ENCODE data around the gene ANKRD24. TPM values are rescaled to one million over a fixed set of nuclear protein-coding genes. Genes with fewer than 3 reads are reported as not detected.
A peak's percentile ranks its signal among the peaks of the same experiment; 100 is the strongest.
"Not testable (repeated sequence)": the region's sequence is repeated elsewhere in the genome, so short reads cannot be mapped to it uniquely, and the experiment has no call there.

ANKRD24 gene
- polyA plus RNA-seq (2012; ENCODE audit: insufficient read depth, insufficient read length), result 0.86 TPM

- DNase-seq (ENCODE audit: low read depth, low spot score), result peak; percentile 94
- H3K4me3 ChIP-seq (ENCODE audit: low read length), result peak within 1 kb of the TSS; percentile 91
These were observed at the start of gene ANKRD24, which contains the start of gene SIRT6 for GRCh38 chr19:4182084-4182810. Gene ANKRD24 (plus strand): TSS chr19:4182689. CDS start chr19:4186426, 3,737 bp downstream. Gene SIRT6 (minus strand): TSS chr19:4182563. CDS start chr19:4182539, 24 bp downstream.

- no peak overlapping the region for H3K4me3 ChIP-seq (ENCODE audit: low read length)
- no peak for DNase-seq (ENCODE audit: low read depth, low spot score)
These were observed 48.1 kb upstream of the ANKRD24 start for GRCh38 chr19:4134351-4134750.

GRCh38 chr19:4135386-4135785, 47.1 kb upstream of the ANKRD24 start:
- not testable (repeated sequence) for H3K4me3 ChIP-seq (ENCODE audit: low read length); DNase-seq (ENCODE audit: low read depth, low spot score)

GRCh38 chr19:4136680-4137088, 45.8 kb upstream of the ANKRD24 start:
- DNase-seq (ENCODE audit: low read depth, low spot score), result no peak

GRCh38 chr19:4138445-4138844, 44.0 kb upstream of the ANKRD24 start:
- H3K4me3 ChIP-seq (ENCODE audit: low read length), result no peak overlapping the region
- DNase-seq (ENCODE audit: low read depth, low spot score), result no peak

More at GRCh38 chr19:4136680-4137088, 45.8 kb upstream of the ANKRD24 start:
- no peak overlapping the region for H3K4me3 ChIP-seq (ENCODE audit: low read length)

GRCh38 chr19:4139614-4140236, 42.8 kb upstream of the ANKRD24 start:
- DNase-seq (ENCODE audit: low read depth, low spot score), result peak; percentile 53
- no peak overlapping the region for H3K4me3 ChIP-seq (ENCODE audit: low read length)

- H3K4me3 ChIP-seq (ENCODE audit: low read length), result no peak overlapping the region
- peak; percentile 63 for DNase-seq (ENCODE audit: low read depth, low spot score)
These were observed 42.2 kb upstream of the ANKRD24 start for GRCh38 chr19:4140237-4140711.

- H3K4me3 ChIP-seq (ENCODE audit: low read length); DNase-seq (ENCODE audit: low read depth, low spot score): not testable (repeated sequence)
These were observed 39.6 kb upstream of the ANKRD24 start for GRCh38 chr19:4142916-4143315.

GRCh38 chr19:4144666-4145249, 37.7 kb upstream of the ANKRD24 start:
- DNase-seq (ENCODE audit: low read depth, low spot score), result no peak
- no peak overlapping the region for H3K4me3 ChIP-seq (ENCODE audit: low read length)

GRCh38 chr19:4149518-4150288, 32.8 kb upstream of the ANKRD24 start:
- DNase-seq (ENCODE audit: low read depth, low spot score), result no peak
- no peak overlapping the region for H3K4me3 ChIP-seq (ENCODE audit: low read length)

GRCh38 chr19:4151623-4152022, 30.9 kb upstream of the ANKRD24 start:
- no peak for DNase-seq (ENCODE audit: low read depth, low spot score)
- no peak overlapping the region for H3K4me3 ChIP-seq (ENCODE audit: low read length)

- DNase-seq (ENCODE audit: low read depth, low spot score), result no peak
- H3K4me3 ChIP-seq (ENCODE audit: low read length), result no peak overlapping the region
These were observed 30.1 kb upstream of the ANKRD24 start for GRCh38 chr19:4152241-4152998.

- no peak for DNase-seq (ENCODE audit: low read depth, low spot score)
- H3K4me3 ChIP-seq (ENCODE audit: low read length), result no peak overlapping the region
These were observed 27.7 kb upstream of the ANKRD24 start for GRCh38 chr19:4154571-4155312.

GRCh38 chr19:4157164-4157563, 25.3 kb upstream of the ANKRD24 start:
- no peak overlapping the region for H3K4me3 ChIP-seq (ENCODE audit: low read length)
- DNase-seq (ENCODE audit: low read depth, low spot score), result no peak

GRCh38 chr19:4157971-4158370, 24.5 kb upstream of the ANKRD24 start:
- not testable (repeated sequence) for DNase-seq (ENCODE audit: low read depth, low spot score); H3K4me3 ChIP-seq (ENCODE audit: low read length)

- DNase-seq (ENCODE audit: low read depth, low spot score), result no peak
- no peak overlapping the region for H3K4me3 ChIP-seq (ENCODE audit: low read length)
These were observed 20.9 kb upstream of the ANKRD24 start for GRCh38 chr19:4161415-4162077.

GRCh38 chr19:4164262-4164661, 18.2 kb upstream of the ANKRD24 start:
- H3K4me3 ChIP-seq (ENCODE audit: low read length), result no peak overlapping the region
- no peak for DNase-seq (ENCODE audit: low read depth, low spot score)
